ENCODE data around the gene LINGO1.

LINGO1 gene

GRCh38 chr15:77617476-77618230, 15.1 kb downstream of the LINGO1 start:
- in situ Hi-C loops (cut with MboI; ENCODE audit: low sequenced_read_pairs) = no loop called here

- in situ Hi-C loops (cut with MboI; ENCODE audit: low sequenced_read_pairs) = no loop called here
These were observed 16.6 kb downstream of the LINGO1 start for GRCh38 chr15:77616072-77616471.

- in situ Hi-C loops (cut with MboI; ENCODE audit: low sequenced_read_pairs) = no loop called here
These were observed 17.2 kb downstream of the LINGO1 start for GRCh38 chr15:77615472-77615871.

- in situ Hi-C loops (cut with MboI; ENCODE audit: low sequenced_read_pairs) = no loop called here
These were observed 18.4 kb downstream of the LINGO1 start for GRCh38 chr15:77614251-77614806.

GRCh38 chr15:77613814-77614213, 18.9 kb downstream of the LINGO1 start:
- in situ Hi-C loops (cut with MboI; ENCODE audit: low sequenced_read_pairs) = no loop called here

- in situ Hi-C loops (cut with MboI; ENCODE audit: low sequenced_read_pairs) = no loop called here
These were observed 19.6 kb downstream of the LINGO1 start for GRCh38 chr15:77612958-77613601.

GRCh38 chr15:77611767-77612166, 20.9 kb downstream of the LINGO1 start:
- in situ Hi-C loops (cut with MboI; ENCODE audit: low sequenced_read_pairs) = no loop called here

DNA sequence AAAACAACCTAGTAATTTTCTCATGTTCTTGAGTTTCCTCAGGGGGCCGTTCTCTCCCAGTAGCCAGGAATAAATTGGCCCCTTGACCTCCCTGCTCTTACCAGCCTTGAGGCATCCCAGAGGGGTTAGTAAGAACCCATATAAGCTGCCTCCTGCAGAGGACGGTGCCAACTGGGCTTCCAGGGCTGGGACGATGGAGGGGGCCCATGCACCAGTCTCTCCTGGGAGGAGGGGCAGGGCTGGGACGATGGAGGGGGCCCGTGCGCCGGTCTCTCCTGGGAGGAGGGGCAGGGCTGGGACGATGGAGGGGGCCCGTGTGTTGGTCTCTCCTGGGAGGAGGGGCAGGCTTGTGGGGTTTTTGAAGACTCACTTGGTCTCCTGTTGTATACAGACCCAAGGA, 22.0 kb downstream of the LINGO1 start:
- in situ Hi-C loops (cut with MboI; ENCODE audit: low sequenced_read_pairs) = no loop called here

GRCh38 chr15:77609558-77609957, 23.2 kb downstream of the LINGO1 start:
- in situ Hi-C loops (cut with MboI; ENCODE audit: low sequenced_read_pairs) = no loop called here

DNA sequence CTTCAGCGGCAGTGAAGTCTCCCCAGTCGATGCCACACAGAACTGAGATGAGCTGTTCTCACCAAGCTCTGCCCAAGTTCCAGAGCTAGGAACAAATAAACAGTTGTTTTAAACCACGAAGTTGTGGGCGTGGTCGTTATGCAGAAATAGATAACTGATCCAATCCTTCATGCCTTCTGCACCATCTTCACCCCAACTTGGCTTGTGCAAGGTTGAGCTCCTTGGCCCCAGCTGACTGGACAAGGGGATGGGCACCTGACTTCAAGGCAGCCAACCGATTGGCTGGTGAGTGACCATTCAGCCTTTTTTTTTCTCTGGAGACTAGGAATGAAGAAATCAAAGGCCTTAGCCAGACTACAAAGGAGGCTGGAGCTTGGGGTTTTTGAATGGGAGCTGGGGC, 23.9 kb downstream of the LINGO1 start:
- in situ Hi-C loops (cut with MboI; ENCODE audit: low sequenced_read_pairs) = no loop called here

DNA sequence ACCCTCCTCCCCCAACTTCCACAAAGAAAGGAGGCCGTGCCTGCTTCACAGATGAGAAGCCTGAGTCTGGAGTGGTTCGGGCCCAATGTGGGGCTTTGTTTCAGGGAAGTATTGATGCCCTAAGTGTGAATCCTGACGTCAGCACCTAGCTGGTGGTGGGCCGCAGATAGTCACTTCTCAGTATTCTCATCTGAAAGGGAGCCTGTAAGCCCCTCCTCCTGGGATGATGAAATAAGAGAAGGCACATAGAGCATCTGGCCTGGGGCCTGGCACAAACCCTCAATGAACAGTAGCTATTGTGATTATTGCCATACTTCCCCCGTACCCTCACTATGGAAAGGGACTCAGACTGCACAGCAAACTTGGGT, 24.8 kb downstream of the LINGO1 start:
- in situ Hi-C loops (cut with MboI; ENCODE audit: low sequenced_read_pairs) = no loop called here

- in situ Hi-C loops (cut with MboI; ENCODE audit: low sequenced_read_pairs) = no loop called here
These were observed 25.4 kb downstream of the LINGO1 start for GRCh38 chr15:77607111-77607893.

DNA sequence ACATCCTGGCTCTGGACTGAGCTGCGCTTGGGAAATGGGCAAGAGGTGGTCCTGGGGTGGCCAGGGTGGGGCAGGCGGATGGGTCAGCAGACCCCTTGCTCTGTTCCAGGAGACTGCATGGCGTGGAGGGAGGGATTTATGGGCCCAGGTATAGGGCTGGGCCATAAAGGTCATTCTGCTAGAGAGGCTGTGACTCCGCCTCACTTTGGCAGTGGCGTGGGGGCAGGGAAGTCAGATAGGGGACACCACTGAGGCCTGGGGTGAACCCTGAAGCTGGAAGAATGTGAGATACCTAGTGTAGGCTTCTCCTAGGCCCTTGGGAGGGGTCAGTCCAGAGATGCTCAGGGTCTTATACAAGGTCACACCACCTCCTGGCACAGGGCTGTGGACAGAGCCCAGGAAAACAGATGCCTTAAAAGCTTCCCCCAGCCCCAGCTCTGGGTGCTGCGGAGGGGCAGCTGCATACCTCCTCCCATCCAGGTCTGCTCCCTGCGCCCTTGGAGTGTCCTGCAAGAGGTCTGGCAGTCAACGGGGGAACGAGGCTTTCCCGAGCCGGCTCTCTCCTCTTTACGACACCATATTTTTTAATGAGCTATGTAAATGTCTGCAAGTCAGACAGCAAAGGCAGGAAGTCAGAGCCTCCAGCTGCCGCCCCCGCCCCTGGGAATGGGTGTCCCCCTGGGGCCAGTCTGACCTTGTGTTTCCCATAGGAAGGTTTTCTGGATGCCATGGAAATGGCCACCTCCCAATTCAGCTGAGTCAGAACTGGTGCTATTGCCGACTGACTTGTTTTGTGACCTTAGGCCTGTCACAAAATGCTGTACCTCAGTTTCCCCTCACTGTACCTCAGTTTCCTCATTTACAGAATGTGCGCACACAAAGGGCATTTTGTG, 26.3 kb downstream of the LINGO1 start:
- in situ Hi-C loops (cut with MboI; ENCODE audit: low sequenced_read_pairs) = no loop called here

DNA sequence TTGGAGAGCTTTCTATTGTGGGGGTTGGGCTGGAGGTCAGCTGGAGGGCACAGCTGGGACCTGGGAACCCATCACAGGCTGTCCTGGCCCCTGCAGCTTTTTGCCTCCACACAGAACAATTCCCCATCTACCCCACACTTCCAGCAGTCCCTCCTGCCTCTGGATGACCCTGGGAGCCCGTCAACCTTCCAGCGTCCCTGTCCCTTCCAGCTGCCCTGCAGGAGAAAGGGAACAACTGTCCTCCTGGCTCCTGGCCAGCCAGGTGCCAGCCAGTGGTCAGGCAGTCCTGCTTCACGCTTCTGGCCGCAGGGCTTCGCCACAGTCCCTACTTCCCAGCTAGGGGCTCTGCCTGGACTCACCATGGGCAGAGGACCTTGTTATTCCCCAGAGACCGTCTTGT, 27.2 kb downstream of the LINGO1 start:
- in situ Hi-C loops (cut with MboI; ENCODE audit: low sequenced_read_pairs) = no loop called here

GRCh38 chr15:77604973-77605372, 27.7 kb downstream of the LINGO1 start:
- in situ Hi-C loops (cut with MboI; ENCODE audit: low sequenced_read_pairs) = no loop called here

- in situ Hi-C loops (cut with MboI; ENCODE audit: low sequenced_read_pairs) = no loop called here
These were observed 28.9 kb downstream of the LINGO1 start for GRCh38 chr15:77603611-77604336.

GRCh38 chr15:77602800-77603199, 29.9 kb downstream of the LINGO1 start:
- in situ Hi-C loops (cut with MboI; ENCODE audit: low sequenced_read_pairs) = no loop called here

GRCh38 chr15:77599899-77600298, 32.8 kb downstream of the LINGO1 start:
- in situ Hi-C loops (cut with MboI; ENCODE audit: low sequenced_read_pairs) = no loop called here

GRCh38 chr15:77599357-77599756, 33.4 kb downstream of the LINGO1 start:
- in situ Hi-C loops (cut with MboI; ENCODE audit: low sequenced_read_pairs) = no loop called here

- in situ Hi-C loops (cut with MboI; ENCODE audit: low sequenced_read_pairs) = no loop called here
These were observed 34.1 kb downstream of the LINGO1 start for GRCh38 chr15:77598644-77599043.
